Neutrophil (primary cell): ENCODE measurements around the gene LARGE1.

ENCODE experiments used
- H3K27ac ChIP-seq: fragments of 200-600 bp; sonication (generic); 2 replicates; pipeline ENCODE4 v1.5.1; 2016; ENCODE audit warnings: mild to moderate bottlenecking, moderate library complexity
- H3K27me3 ChIP-seq: fragments of 200-600 bp; sonication (generic); 2 replicates; pipeline ENCODE4 v1.6.0; 2016; ENCODE audit warnings: mild to moderate bottlenecking
- H3K36me3 ChIP-seq: fragments of 200-600 bp; sonication (generic); 2 replicates; pipeline ENCODE4 v1.5.1; 2017
- H3K4me1 ChIP-seq, 2 experiments: fragments of 200-600 bp in 1 of 2; sonication (generic) in 1 of 2; 1 replicate in 1 of 2; 2 replicates in 1 of 2; pipeline versions ENCODE4 v1.5.1 to v1.6.1; 2013 to 2016; ENCODE audit warnings: low read depth in 1 of 2, low read length in 1 of 2, mild to moderate bottlenecking in 1 of 2, moderate library complexity in 1 of 2; ENCODE audit not compliant: control insufficient read depth in 1 of 2, insufficient read depth in 1 of 2
- H3K4me3 ChIP-seq, 2 experiments: fragments of 200-600 bp in 1 of 2; sonication (generic) in 1 of 2; 1 replicate in 1 of 2; 2 replicates in 1 of 2; pipeline ENCODE4 v1.5.1; 2013 to 2016; ENCODE audit warnings: low read depth in 1 of 2, low read length in 1 of 2, mild to moderate bottlenecking in 1 of 2, moderate library complexity in 1 of 2
- H3K9me3 ChIP-seq: fragments of 200-600 bp; sonication (generic); 2 replicates; pipeline ENCODE4 v1.5.1; 2016
- TF ChIP-seq, protein P1 (sequence below): fragments of 200-600 bp; sonication (generic); IDR thresholded peaks from 2 replicates; pipeline ENCODE4 v1.5.1; 2016; ENCODE audit warnings: antibody characterized with exemption

LARGE1 gene

DNA sequence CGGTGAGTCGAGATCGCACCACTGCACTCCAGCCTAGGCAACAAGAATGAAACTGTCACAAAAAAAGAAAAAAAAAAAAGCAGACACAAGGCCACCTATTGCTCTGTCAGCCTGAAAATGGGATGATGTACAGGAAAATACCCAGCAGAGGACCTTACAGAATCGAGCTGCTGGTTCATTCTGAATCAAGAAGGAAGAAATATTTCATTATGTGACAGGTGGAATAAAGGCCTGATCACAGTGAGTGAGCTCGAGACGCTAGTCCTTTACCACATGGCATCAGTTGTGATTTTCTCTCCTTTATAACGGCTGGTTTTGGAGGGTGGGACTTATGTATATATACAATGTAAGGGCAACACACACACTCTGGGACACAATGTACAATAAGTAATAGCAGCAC lies 340.0 kb downstream of the LARGE1 start:
- Histone ChIP-seq H3K9me3 (no peaks in the 10 kb centered on the region), H3K27me3 (no peaks in the 10 kb centered on the region), H3K36me3 (no peaks in the 10 kb centered on the region), H3K4me3 (no peak overlapping the region), H3K4me1 (no peaks in the 10 kb centered on the region), H3K27ac (no peak overlapping the region)
- TF ChIP-seq, protein P1, sequence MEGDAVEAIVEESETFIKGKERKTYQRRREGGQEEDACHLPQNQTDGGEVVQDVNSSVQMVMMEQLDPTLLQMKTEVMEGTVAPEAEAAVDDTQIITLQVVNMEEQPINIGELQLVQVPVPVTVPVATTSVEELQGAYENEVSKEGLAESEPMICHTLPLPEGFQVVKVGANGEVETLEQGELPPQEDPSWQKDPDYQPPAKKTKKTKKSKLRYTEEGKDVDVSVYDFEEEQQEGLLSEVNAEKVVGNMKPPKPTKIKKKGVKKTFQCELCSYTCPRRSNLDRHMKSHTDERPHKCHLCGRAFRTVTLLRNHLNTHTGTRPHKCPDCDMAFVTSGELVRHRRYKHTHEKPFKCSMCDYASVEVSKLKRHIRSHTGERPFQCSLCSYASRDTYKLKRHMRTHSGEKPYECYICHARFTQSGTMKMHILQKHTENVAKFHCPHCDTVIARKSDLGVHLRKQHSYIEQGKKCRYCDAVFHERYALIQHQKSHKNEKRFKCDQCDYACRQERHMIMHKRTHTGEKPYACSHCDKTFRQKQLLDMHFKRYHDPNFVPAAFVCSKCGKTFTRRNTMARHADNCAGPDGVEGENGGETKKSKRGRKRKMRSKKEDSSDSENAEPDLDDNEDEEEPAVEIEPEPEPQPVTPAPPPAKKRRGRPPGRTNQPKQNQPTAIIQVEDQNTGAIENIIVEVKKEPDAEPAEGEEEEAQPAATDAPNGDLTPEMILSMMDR: no peak

- no peaks in the 10 kb centered on the region for H3K4me1 ChIP-seq
- TF ChIP-seq, protein P1: no peak
- H3K9me3 ChIP-seq: no peaks in the 10 kb centered on the region
- no peak overlapping the region for H3K4me3 ChIP-seq
- no peak overlapping the region for H3K27ac ChIP-seq
- H3K27me3 ChIP-seq: no peaks in the 10 kb centered on the region
- H3K36me3 ChIP-seq: no peaks in the 10 kb centered on the region
Observed at GRCh38 chr22:33579448-33580093, 340.7 kb downstream of the LARGE1 start.

- H3K9me3 ChIP-seq: no peaks in the 10 kb centered on the region
- no peak overlapping the region for H3K4me3 ChIP-seq
- H3K27me3 ChIP-seq: no peaks in the 10 kb centered on the region
- TF ChIP-seq, protein P1: no peak
- H3K27ac ChIP-seq: no peak overlapping the region
- H3K36me3 ChIP-seq: no peaks in the 10 kb centered on the region
- no peaks in the 10 kb centered on the region for H3K4me1 ChIP-seq
Observed at GRCh38 chr22:33578752-33579151, 341.5 kb downstream of the LARGE1 start.

DNA sequence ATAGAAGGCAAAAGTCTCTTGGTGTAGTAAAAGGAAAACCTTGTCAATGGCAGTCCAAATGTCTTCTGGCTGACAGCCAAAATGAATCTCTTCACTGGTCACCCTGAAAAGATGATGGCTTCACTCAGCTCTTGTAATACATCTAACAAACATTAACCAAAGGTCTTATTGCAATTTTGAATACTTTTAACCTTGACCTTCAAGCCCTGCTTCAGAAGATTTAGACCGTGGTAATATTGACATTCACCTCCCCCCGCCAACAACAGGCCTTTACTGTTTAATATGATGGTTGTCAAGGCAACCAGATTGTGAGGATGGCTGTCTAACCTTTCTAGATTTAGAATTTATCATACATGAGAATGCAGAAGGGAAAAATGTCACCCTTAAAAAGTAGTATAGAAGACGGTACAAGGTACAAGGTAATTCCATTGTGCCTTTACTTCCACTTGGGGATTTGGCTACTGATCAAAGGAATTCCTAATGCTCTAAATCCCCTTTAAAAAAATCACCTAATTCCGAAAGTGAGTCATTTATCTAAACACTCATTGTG lies 342.3 kb downstream of the LARGE1 start:
- no peaks in the 10 kb centered on the region for H3K27me3 ChIP-seq
- no peaks in the 10 kb centered on the region for H3K36me3 ChIP-seq
- no peaks in the 10 kb centered on the region for H3K9me3 ChIP-seq
- TF ChIP-seq, protein P1: no peak
- H3K4me3 ChIP-seq: no peak overlapping the region
- no peaks in the 10 kb centered on the region for H3K4me1 ChIP-seq
- H3K27ac ChIP-seq: no peak overlapping the region

DNA sequence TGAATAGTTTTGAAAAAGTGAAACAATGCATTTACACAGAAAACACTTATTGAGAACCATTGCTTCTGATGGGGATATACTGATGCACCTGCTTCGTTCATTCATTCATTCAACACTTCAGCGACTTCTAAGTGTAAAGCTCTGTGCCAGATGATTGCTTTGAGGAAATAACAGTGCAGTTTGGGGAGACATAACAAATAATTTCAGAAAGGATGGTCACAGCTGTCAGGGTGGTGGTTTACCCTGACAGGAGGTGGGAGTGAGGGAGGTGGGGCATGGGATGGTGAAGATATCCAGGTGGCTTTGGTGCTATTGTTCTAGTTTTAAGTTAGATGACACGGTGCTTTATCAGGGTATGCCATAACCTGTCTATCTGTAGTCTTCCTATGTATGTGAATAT lies 344.1 kb downstream of the LARGE1 start:
- Histone ChIP-seq H3K4me3 (no peak overlapping the region), H3K9me3 (no peaks in the 10 kb centered on the region), H3K27me3 (no peaks in the 10 kb centered on the region), H3K27ac (no peak overlapping the region), H3K36me3 (no peaks in the 10 kb centered on the region), H3K4me1 (no peaks in the 10 kb centered on the region)
- TF ChIP-seq, protein P1: no peak
